CD4-positive, alpha-beta T cell (primary cell): ENCODE data around the gene NAA25. TPM values are rescaled to one million over a fixed set of nuclear protein-coding genes. Genes with fewer than 3 reads are reported as not detected.
"Not testable (repeated sequence)": the region's sequence is repeated elsewhere in the genome, so short reads cannot be mapped to it uniquely, and the experiment has no call there.

Source experiments
- ATAC-seq: fragments of 200-7000 bp; cut with Tn5 transposase; one replicate; pipeline ENCODE4 v1.10.0; 2022; ENCODE audit warnings: mild to moderate bottlenecking; ENCODE audit not compliant: poor library complexity
- CTCF ChIA-PET: fragments of 350-600 bp; sonication (Branson Sonifier 250); formaldehyde crosslinking; loops from one replicate; lab custom pipeline; 2021; ENCODE audit warnings: antibody characterized with exemption, inconsistent platforms; lab: Charles Lee
- POLR2A ChIA-PET: fragments of 350-600 bp; sonication (Branson Sonifier 250); formaldehyde crosslinking; loops from one replicate; lab custom pipeline; 2021; ENCODE audit warnings: antibody characterized with exemption, inconsistent platforms; lab: Charles Lee
- DNase-seq, 14 experiments: peaks; one replicate each; pipeline ENCODE4 v3.0.0-alpha.2; 2013 to 2020; ENCODE audit warnings: mixed read lengths in 2 of 14
- H3K27ac ChIP-seq, 2 donors: one replicate each; pipeline versions ENCODE4 v1.5.1 to v1.7.0; 2013; ENCODE audit warnings: low read length in 2 of 2, low read depth in 1 of 2, mild to moderate bottlenecking in 1 of 2
- H3K27me3 ChIP-seq, 2 experiments: 1 replicate in 1 of 2; 2 replicates in 1 of 2; pipeline versions ENCODE4 v1.6.1 to v1.7.0; 2013; ENCODE audit warnings: low read length in 2 of 2, control low read depth in 1 of 2, mild to moderate bottlenecking in 1 of 2, moderate library complexity in 1 of 2; ENCODE audit not compliant: insufficient read depth in 2 of 2, control insufficient read depth in 1 of 2
- H3K36me3 ChIP-seq: one replicate; pipeline ENCODE4 v1.6.1; 2013; ENCODE audit warnings: low read length, control low read depth; ENCODE audit not compliant: insufficient read depth
- H3K4me1 ChIP-seq: one replicate; pipeline ENCODE4 v1.6.1; 2013; ENCODE audit warnings: low read length, control low read depth; ENCODE audit not compliant: insufficient read depth
- H3K4me3 ChIP-seq: one replicate; pipeline ENCODE4 v1.5.1; 2013; ENCODE audit warnings: mild to moderate bottlenecking, low read length, moderate library complexity
- H3K9me3 ChIP-seq, 2 experiments: 1 replicate in 1 of 2; 2 replicates in 1 of 2; pipeline versions ENCODE4 v1.6.1 to v1.7.0; 2013; ENCODE audit warnings: low read length in 2 of 2, mild to moderate bottlenecking in 2 of 2, control low read depth in 1 of 2, moderate library complexity in 1 of 2; ENCODE audit not compliant: control insufficient read depth in 1 of 2, insufficient read depth in 1 of 2
- H3K27ac Mint-ChIP-seq: one replicate; pipeline ENCODE4 v1.8.0; 2020; ENCODE audit warnings: mixed read lengths
- H3K27me3 Mint-ChIP-seq: one replicate; pipeline ENCODE4 v1.8.0; 2021; ENCODE audit warnings: mixed read lengths
- H3K36me3 Mint-ChIP-seq: one replicate; pipeline ENCODE4 v1.8.0; 2021; ENCODE audit warnings: low read depth, mixed read lengths
- H3K4me1 Mint-ChIP-seq: one replicate; pipeline ENCODE4 v1.8.0; 2021; ENCODE audit warnings: low read depth, mixed read lengths
- H3K4me3 Mint-ChIP-seq: one replicate; pipeline ENCODE4 v1.8.0; 2020; ENCODE audit warnings: mild to moderate bottlenecking, mixed read lengths
- H3K9me3 Mint-ChIP-seq: one replicate; pipeline ENCODE4 v1.8.0; 2020; ENCODE audit warnings: mixed read lengths
- CTCF ChIP-seq: fragments of 200-600 bp; IDR thresholded peaks from one replicate; pipeline ENCODE4 v1.8.0; 2022; ENCODE audit warnings: antibody characterized with exemption, mild to moderate bottlenecking
- intact Hi-C, 2 experiments: fragments of 100-400 bp; cut with DNase I in 1 of 2; cut with micrococcal nuclease in 1 of 2; formaldehyde crosslinking; loops; one replicate each; pipeline versions ENCODE4 v1.15.1 to v1.9.0; 2023 to 2025; cut with DNase I, micrococcal nuclease
- total RNA-seq, 174 experiments: library from RNA in 2 of 174; stranded (reverse) in 2 of 174; gene quantifications; one replicate each; pipeline ENCODE4 v1.2.3 and lab custom pipeline; 2021 to 2026

NAA25 gene
- total RNA-seq, 2 experiments from 2014 or later, result 31.1 to 34.6 TPM

GRCh38 chr12:112107306-112108201 lies 1.0 kb downstream of the NAA25 start:
- H3K27ac ChIP-seq, result peak overlapping the region; percentile 13 to 41
- peak overlapping the region; percentile 95 for H3K4me3 ChIP-seq
- H3K36me3 Mint-ChIP-seq, result peaks cover 23% of the 10 kb centered on the region
- ATAC-seq (no peak), DNase-seq (peak in 2 of 14 experiments; percentile 23 to 30)
- no peaks in the 10 kb centered on the region for H3K9me3 Mint-ChIP-seq
- H3K4me1 ChIP-seq, result peaks cover 31% of the 10 kb centered on the region
- H3K27me3 Mint-ChIP-seq, result no peaks in the 10 kb centered on the region
- peaks cover 5% of the 10 kb centered on the region for H3K36me3 ChIP-seq
- H3K4me3 Mint-ChIP-seq, result peak overlapping the region; percentile 95
- H3K4me1 Mint-ChIP-seq, result peaks cover 54% of the 10 kb centered on the region
- intact Hi-C loops, result loop anchor here (1.0 to 5.0 kb wide), 6 partner anchors 18 to 300 kb away; partner anchors contain the start of genes ERP29 (in 2 of the 2), TMEM116 (in 2 of the 2), HECTD4 (in 1 of the 2) and MAPKAPK5 (in 1 of the 2)
- H3K9me3 ChIP-seq, result no peaks in the 10 kb centered on the region
- ChIA-PET POLR2A (interaction anchor here (0.5 to 5.2 kb wide), 7 partner anchors 8 to 266 kb away, joined by 3 to 81 read pairs (median 3); partner anchors contain the start of genes MAPKAPK5 and TRAFD1), CTCF (interaction anchor here (0.7 to 3.2 kb wide), 3 partner anchors 18 to 656 kb away, joined by 3 to 9 read pairs (median 4); partner anchors contain the start of gene TRAFD1)
- no peaks in the 10 kb centered on the region for H3K27me3 ChIP-seq
- TF ChIP-seq CTCF, result no peak
- H3K27ac Mint-ChIP-seq, result peak overlapping the region; percentile 94

GRCh38 chr12:112105891-112106290 lies 2.7 kb downstream of the NAA25 start:
- ATAC-seq (no peak), DNase-seq (no peak)
- no peaks in the 10 kb centered on the region for H3K9me3 Mint-ChIP-seq
- no peak overlapping the region for H3K4me3 ChIP-seq
- no peak for TF ChIP-seq CTCF
- no peak overlapping the region for H3K27ac ChIP-seq
- H3K27me3 ChIP-seq, result no peaks in the 10 kb centered on the region
- POLR2A ChIA-PET, result interaction anchor here (1.2 to 5.2 kb wide), 2 partner anchors 19 to 25 kb away, joined by 4 to 75 read pairs; partner anchors contain the start of gene TRAFD1
- peak overlapping the region; percentile 58 for H3K4me3 Mint-ChIP-seq
- intact Hi-C loops, result loop anchor here (5.0 kb wide), 4 partner anchors 94 to 301 kb away; partner anchors contain the start of genes ERP29 (in 2 of the 2), TMEM116 (in 2 of the 2), HECTD4 (in 1 of the 2) and MAPKAPK5 (in 1 of the 2)
- CTCF ChIA-PET, result interaction anchor here (1.3 kb wide), 1 partner anchor 19 kb away, joined by 3 read pairs; the partner anchor contains the start of gene TRAFD1
- H3K27me3 Mint-ChIP-seq, result no peaks in the 10 kb centered on the region
- peaks cover 28% of the 10 kb centered on the region for H3K36me3 Mint-ChIP-seq
- no peaks in the 10 kb centered on the region for H3K9me3 ChIP-seq
- peaks cover 12% of the 10 kb centered on the region for H3K36me3 ChIP-seq
- H3K27ac Mint-ChIP-seq, result peak overlapping the region; percentile 22
- H3K4me1 ChIP-seq, result peaks cover 33% of the 10 kb centered on the region
- H3K4me1 Mint-ChIP-seq, result peaks cover 61% of the 10 kb centered on the region

GRCh38 chr12:112103758-112104503 lies 4.7 kb downstream of the NAA25 start:
- Histone ChIP-seq H3K27me3 (no peaks in the 10 kb centered on the region), H3K4me1 (peaks cover 29% of the 10 kb centered on the region), H3K36me3 (peaks cover 21% of the 10 kb centered on the region), H3K27ac (no peak overlapping the region), H3K9me3 (no peaks in the 10 kb centered on the region), H3K4me3 (no peak overlapping the region)
- ATAC-seq (no peak), DNase-seq (no peak)
- intact Hi-C loops, result no loop called here
- ChIA-PET POLR2A (interaction anchor here (1.3 kb wide), 1 partner anchor 21 kb away, joined by 3 read pairs; the partner anchor contains the start of gene TRAFD1), CTCF (no interaction called here)
- H3K36me3 Mint-ChIP-seq, result peaks cover 39% of the 10 kb centered on the region
- H3K9me3 Mint-ChIP-seq, result no peaks in the 10 kb centered on the region
- TF ChIP-seq CTCF, result no peak
- H3K4me1 Mint-ChIP-seq, result peaks cover 57% of the 10 kb centered on the region
- peak overlapping the region; percentile 55 for H3K27ac Mint-ChIP-seq
- H3K27me3 Mint-ChIP-seq, result no peaks in the 10 kb centered on the region
- no peak overlapping the region for H3K4me3 Mint-ChIP-seq

DNA sequence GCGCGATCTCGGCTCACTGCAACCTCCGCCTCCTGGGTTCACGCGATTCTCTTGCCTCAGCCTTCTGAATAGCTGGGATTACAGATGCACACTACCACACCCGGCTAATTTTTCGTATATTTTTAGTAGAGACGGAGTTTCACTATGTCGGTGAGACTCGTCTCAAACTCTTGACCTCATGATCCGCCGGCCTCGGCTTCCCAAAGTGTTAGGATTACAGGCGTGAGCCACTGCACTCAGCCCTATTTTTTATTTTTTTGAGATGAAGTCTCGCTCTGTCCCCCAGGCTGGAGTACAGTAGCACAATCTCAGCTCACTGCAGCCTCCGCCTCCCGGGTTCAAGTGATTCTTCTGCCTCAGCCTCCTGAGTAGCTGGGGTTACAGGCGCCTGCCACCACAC lies 5.8 kb downstream of the NAA25 start:
- DNase-seq, H3K27me3 Mint-ChIP-seq, H3K9me3 Mint-ChIP-seq, H3K4me3 Mint-ChIP-seq, H3K9me3 ChIP-seq, H3K27me3 ChIP-seq, H3K27ac ChIP-seq, H3K4me3 ChIP-seq, H3K27ac Mint-ChIP-seq, ATAC-seq, intact Hi-C loops: not testable (repeated sequence)
- Mint-ChIP-seq H3K36me3 (peaks cover 43% of the 10 kb centered on the region), H3K4me1 (peaks cover 54% of the 10 kb centered on the region)
- POLR2A ChIA-PET, result interaction anchor here (1.3 kb wide), 1 partner anchor 23 kb away, joined by 3 read pairs; the partner anchor contains the start of gene TRAFD1
- Histone ChIP-seq H3K36me3 (peaks cover 27% of the 10 kb centered on the region), H3K4me1 (peaks cover 23% of the 10 kb centered on the region)
- CTCF ChIA-PET, result interaction anchor here (0.6 kb wide), 1 partner anchor 199 kb away, joined by 3 read pairs; no protein-coding TSS in a partner anchor
